K562 (cell line): Measurements from ENCODE around the gene ARSD. TPM values are rescaled to one million over a fixed set of nuclear protein-coding genes. Genes with fewer than 3 reads are reported as not detected.

Experiments used
- AFF1 ChIP-seq, 2 experiments: fragments of 450-650 bp; IDR thresholded peaks; 2 replicates each; pipeline ENCODE4 v1.6.1; 2018; ENCODE audit warnings: mild to moderate bottlenecking in 2 of 2, low read depth in 1 of 2; ENCODE audit not compliant: partially characterized antibody in 2 of 2
- AFF4 ChIP-seq: sonication (generic); formaldehyde crosslinking; IDR thresholded peaks from 2 replicates; pipeline ENCODE4 v1.8.0; 2023; ENCODE audit warnings: mild to moderate bottlenecking, missing genetic modification reagents
- E4F1 ChIP-seq: fragments of 250-450 bp; sonication (Bioruptor Pico); IDR thresholded peaks from 2 replicates; pipeline ENCODE4 v1.5.0; 2021; ENCODE audit warnings: mild to moderate bottlenecking, borderline replicate concordance
- ELF2 ChIP-seq: fragments of 250-450 bp; sonication (Bioruptor Pico); IDR thresholded peaks from 2 replicates; pipeline ENCODE4 v1.5.0; 2021; ENCODE audit warnings: mild to moderate bottlenecking
- FOXA3 ChIP-seq, 2 experiments: fragments of 450-650 bp in 1 of 2; sonication (generic) in 1 of 2; formaldehyde crosslinking; IDR thresholded peaks in 1 of 2; conservative IDR thresholded peaks in 1 of 2; 2 replicates each; pipeline versions ENCODE4 v1.4.0 to v1.8.0; 2020 to 2022; ENCODE audit warnings: mild to moderate bottlenecking in 2 of 2, missing genetic modification reagents in 1 of 2
- FOXM1 ChIP-seq, 2 experiments: fragments of 450-650 bp in 1 of 2; sonication (generic) in 1 of 2; formaldehyde crosslinking in 1 of 2; IDR thresholded peaks; 2 replicates each; pipeline versions ENCODE4 v1.6.1 to v1.9.0; 2017 to 2022; ENCODE audit warnings: low read depth in 2 of 2, mild to moderate bottlenecking in 2 of 2, missing genetic modification reagents in 1 of 2, moderate library complexity in 1 of 2
- HDAC3 ChIP-seq: fragments of 450-650 bp; IDR thresholded peaks from 2 replicates; pipeline ENCODE4 v1.6.1; 2018; ENCODE audit warnings: borderline replicate concordance, mild to moderate bottlenecking, moderate library complexity; ENCODE audit not compliant: partially characterized antibody
- HNRNPH1 ChIP-seq: fragments of 200-400 bp; formaldehyde crosslinking; optimal IDR thresholded peaks from 2 replicates; pipeline ENCODE3; 2017; ENCODE audit warnings: low read depth, mild to moderate bottlenecking, low read length, moderate library complexity
- NKRF ChIP-seq: fragments of 450-650 bp; IDR thresholded peaks from 2 replicates; pipeline ENCODE4 v1.6.1; 2016; ENCODE audit warnings: borderline replicate concordance
- TRIM25 ChIP-seq: fragments of 450-650 bp; IDR thresholded peaks from 2 replicates; pipeline ENCODE4 v1.7.0; 2016; ENCODE audit warnings: borderline replicate concordance
- ZNF436 ChIP-seq: fragments of 250-450, 450-650 bp; sonication (Bioruptor Pico); formaldehyde crosslinking; IDR thresholded peaks from 2 replicates; pipeline ENCODE4 v1.7.0; 2020; ENCODE audit warnings: mild to moderate bottlenecking
- ZNF584 ChIP-seq: fragments of 200-800 bp; sonication (Bioruptor generic); IDR thresholded peaks from 2 replicates; pipeline ENCODE4 v1.6.1; 2016; ENCODE audit warnings: low read depth, mild to moderate bottlenecking, missing genetic modification characterization, missing compliant biosample characterization
- polyA plus RNA-seq, 8 experiments: library from polyadenylated mRNA; depleted of rRNA in 4 of 8; stranded (reverse) in 5 of 8; unstranded in 3 of 8; fragments of >200 nt; fragmentation: Nextera tagmentation in 2 of 8; fragmentation: Illumina TruSeq in 1 of 8; extraction: Ambion mirVana in 2 of 8; extraction: Trizol in 1 of 8; gene quantifications; 2 replicates each; pipeline versions ENCODE4 v1.2.1 to v1.2.3, GENCODE V29; 2011 to 2014; ENCODE audit warnings: inconsistent platforms in 1 of 8, missing spikeins in 1 of 8
- total RNA-seq, 7 experiments: library from RNA; depleted of rRNA in 6 of 7; stranded (reverse); fragments of >200 nt in 6 of 7; fragmentation: Illumina TruSeq in 2 of 7; extraction: Trizol in 2 of 7; gene quantifications; 2 replicates each; pipeline versions ENCODE4 v1.2.1 to v1.2.3, GENCODE V29; 2011 to 2021; ENCODE audit warnings: low replicate concordance in 1 of 7

Gene ARSD
- total and polyA plus RNA-seq, 9 of the 15 experiments (the other 6 are each of a cell fraction or from before 2014, with no cell fraction given), result 0.05 to 0.23 (median 0.09) TPM; not detected in 1

- no peak for TF ChIP-seq HNRNPH1
- no peak for TF ChIP-seq E4F1 (CRISPR knock-in tag)
- no peak for TF ChIP-seq NKRF
- no peak for TF ChIP-seq HDAC3
- TF ChIP-seq AFF4 (CRISPR knock-in tag), result no peak
- TF ChIP-seq AFF1 (IDR thresholded peaks at IDR 0.05; ENCODE audit: low read depth in 1 of 2, partially characterized antibody in 2 of 2), result no peak
- no peak for TF ChIP-seq ZNF584
- TF ChIP-seq TRIM25, result no peak
- TF ChIP-seq ZNF436 (CRISPR knock-in tag), result no peak
- no peak for TF ChIP-seq ELF2
- TF ChIP-seq FOXM1 (IDR thresholded peaks at IDR 0.05; ENCODE audit: low read depth), result no peak
- TF ChIP-seq FOXM1 (CRISPR knock-in tag; IDR thresholded peaks at IDR 0.05; ENCODE audit: low read depth), result no peak
- TF ChIP-seq FOXA3 (CRISPR knock-in tag; conservative IDR thresholded peaks at IDR 0.05 in 1 of 2, IDR thresholded peaks at IDR 0.05 in 1 of 2), result no peak
Observed at GRCh38 chrX:2962381-2962780, 33.2 kb upstream of the ARSD start (continued).
